Measurements from ENCODE around the gene ADM.

ADM gene

DNA sequence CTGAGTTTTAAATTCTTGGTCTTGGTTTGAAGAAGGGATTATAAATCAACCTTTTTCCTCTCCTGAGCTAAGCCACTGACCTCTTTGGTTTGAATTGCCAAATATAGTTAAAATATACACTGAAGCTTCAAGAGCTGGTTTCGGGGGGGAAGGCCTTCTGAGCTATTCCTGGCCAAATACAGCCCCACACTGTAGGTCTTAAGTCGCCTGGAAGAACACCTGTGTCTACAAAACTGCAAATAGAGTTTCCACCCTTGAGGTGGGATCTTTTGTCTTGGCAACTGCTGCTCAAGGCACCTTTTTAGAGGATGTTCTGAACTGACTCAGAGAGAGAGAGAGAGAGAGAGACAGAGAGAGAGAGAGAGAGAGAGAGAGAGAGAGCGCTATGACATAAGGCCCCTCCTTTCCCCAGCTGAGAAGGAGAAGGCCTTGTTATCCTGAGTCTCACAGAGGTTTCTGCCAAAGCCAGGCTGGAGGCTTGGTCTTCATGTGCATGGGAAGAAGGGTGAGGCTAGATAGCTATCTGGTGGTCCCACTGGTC, 5.5 kb downstream of the ADM start:
- DNase-seq (ENCODE audit: low read depth) = no peak

DNA sequence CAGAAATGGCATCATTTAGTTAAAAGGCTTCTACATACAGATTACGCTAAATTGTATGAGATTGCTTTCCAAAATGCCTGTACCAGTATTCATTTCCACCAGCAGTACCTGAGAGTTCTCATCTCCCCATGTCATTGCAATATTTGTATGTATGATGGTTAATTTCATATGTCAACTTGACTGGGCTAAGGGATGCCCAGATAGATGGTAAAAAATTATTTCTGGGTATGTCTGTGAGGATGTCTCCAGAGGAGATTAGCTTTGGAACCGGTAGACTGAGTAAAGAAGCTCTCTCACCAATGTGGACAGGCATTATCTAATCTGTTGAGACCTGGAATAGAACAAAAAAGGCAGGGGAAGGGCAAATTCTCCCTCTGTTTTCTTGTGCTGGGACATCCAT, 6.9 kb downstream of the ADM start:
- DNase-seq (ENCODE audit: low read depth) = no peak

DNA sequence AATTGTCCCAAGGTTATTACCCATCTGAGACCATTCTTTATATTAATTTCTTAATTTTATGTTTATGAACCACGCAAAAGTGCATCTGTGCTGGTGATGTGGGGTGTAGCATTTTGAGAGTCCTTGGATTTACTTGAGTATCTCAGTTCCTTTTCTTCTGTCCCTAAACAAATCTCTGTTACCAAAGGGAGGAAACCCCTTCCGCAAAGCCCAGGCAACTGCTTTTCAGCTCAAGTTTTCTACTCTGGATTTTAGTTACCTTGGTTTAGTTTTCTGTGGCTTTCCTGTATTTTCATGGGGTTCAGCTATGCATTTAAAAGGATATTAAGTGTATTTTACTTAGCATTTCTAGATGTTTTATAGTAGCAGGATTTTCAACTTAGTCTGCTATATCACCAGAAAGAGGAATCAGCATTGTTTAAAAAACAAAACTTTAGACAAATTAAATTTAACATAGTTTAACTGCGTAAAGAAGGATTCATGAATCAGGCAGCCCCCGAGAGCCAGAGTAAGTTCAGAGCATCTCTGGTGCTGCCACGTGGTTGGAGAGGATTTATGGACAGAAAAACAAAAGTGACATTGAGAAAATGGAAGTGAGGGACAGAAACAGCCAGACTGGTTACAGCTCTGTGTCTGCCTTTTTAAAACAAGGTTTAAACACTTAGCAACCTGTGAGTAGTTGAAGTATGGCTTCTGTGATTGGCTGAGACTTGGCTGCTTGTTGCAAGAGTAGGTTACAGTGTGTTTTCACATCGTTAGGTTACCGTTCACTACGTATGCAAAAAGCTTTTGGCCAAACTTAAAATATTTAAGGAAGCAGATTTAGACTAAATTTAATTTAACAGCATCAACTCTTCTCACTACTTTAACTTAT, 9.6 kb downstream of the ADM start:
- peak; percentile 78 for DNase-seq (ENCODE audit: low read depth)

DNA sequence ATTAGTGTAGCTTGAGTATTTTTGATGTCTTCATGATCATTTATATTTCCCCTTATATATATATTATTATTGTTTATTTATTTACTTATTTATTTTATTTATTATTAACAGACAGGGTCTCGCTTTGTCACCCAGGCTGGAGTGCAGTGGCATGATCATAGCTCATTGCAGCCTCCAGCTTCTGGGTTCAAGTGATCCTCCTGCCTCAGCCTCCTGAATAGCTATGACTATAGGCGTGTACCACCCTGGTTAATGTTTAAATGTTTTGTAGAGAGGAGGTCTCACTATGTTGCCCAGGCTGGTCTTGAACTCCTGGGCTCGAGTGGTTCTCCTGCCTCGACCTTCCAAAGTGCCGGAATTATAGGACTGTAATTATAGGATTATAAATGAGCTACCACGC, 10.2 kb downstream of the ADM start:
- no peak for DNase-seq (ENCODE audit: low read depth)

DNA sequence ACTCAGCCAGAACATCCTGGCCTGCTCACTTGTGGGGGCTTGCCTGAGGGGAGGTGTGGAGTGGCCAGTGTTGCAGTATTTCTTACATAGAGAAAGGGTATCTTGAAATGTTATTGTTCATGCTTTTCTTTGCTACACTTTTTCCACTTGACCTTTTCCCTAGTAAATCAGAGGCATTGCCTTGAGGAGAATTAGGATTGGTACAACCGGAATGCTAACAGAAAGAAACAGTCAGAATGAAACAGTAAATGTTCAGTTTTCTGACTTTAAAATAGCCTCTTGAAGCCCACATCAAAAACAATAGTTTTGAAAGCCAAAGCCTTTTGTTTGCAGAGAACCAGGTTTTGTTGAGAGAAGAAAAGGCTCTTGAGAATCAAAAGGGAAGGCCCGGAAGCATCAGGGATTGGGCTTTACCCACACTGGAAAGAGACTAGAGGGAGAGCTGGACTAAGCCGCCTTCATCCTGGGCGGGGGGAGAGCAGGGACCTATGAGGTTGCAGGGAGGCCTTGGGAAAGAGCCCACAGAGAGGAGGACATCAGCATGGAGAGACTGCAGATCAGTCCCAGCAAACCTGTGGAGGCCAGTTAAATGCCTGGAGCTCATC, 12.4 kb downstream of the ADM start:
- DNase-seq (ENCODE audit: low read depth) = no peak

DNA sequence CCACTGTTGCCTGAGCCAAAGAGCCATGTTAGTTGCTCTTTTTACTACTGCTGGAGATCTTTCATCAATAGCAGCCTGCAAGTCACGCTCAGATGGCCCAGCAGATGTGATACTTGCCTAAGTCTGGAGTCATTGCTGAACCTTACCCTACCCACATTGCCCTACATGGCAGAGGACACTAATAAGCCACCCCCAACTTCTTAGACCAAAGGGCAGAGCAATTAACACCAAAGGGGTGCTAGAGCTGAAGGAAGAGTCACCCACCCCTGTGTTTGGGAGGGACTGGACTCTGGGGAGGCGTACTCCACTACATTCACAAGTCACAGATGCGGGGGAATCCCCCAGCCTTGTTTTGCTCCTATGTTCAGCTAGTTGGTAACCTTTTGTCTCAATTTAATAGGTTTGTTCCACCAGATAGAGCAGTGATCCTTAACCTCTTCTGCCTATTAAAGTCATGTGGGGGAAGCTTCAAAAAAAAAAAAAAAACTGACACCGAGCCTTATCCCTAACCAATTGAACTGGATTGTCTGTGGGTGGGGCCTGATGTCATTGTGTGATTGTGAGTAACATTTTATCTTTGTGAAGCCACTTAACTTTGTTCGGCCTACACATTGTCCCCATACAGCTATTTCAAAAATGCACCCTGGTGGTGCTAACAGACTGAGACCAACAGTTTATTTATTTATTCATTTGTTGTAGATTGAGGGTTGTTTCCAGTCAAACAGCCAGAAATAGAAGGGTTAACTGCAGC, 13.1 kb downstream of the ADM start:
- DNase-seq (ENCODE audit: low read depth) = no peak

DNA sequence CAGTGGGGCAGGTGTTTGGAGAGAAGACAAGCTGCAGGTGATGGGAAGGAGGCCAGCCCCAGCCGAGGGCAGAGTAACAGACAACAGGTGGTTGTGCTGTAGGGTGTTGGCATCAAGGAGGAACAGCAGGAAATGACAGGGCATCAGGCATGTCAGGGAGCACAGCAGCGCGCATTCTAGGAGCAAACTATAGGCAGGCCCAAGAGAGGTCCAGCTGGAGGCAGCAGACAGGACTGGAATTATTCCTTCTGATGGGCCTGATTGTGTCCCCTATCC, 13.6 kb downstream of the ADM start:
- DNase-seq (ENCODE audit: low read depth) = no peak

DNA sequence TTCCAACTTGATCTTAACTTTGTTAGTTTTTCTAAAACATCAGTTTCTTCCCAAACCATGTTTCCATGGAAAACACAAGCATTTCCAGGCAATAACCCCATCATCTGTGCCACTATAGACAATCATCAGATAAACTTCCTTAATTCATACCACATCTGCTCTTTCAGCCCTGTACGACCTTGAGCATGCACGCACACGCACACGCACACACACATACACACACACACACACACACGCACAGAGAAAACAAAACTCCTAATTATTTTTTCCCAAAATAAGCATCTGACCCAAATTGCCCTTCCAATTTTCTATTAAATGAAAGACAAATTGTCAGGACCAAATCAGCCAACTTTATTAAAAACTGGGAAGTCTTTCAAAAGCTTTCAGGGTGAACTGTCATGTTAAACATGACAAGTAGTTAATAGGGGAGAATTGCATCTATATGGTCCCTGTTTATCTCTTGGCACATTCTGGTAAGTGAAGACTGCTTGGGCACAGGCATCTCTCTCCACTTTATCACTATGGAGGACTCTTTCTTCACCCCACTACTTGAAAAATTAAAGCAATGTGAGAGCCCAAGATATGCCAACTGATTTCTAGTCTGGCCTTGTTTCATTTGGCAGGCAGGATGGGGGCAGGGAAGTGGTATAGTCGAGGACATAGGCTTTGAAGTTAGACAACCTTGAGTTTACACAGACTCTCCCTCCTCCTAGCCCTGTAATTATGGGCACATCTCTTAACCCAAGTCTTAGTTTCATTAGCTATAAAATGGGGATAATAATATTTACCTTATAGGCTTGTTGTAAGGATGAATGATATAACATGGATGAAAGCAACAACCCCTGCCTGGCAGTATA, 15.1 kb downstream of the ADM start:
- DNase-seq (ENCODE audit: low read depth) = no peak

DNA sequence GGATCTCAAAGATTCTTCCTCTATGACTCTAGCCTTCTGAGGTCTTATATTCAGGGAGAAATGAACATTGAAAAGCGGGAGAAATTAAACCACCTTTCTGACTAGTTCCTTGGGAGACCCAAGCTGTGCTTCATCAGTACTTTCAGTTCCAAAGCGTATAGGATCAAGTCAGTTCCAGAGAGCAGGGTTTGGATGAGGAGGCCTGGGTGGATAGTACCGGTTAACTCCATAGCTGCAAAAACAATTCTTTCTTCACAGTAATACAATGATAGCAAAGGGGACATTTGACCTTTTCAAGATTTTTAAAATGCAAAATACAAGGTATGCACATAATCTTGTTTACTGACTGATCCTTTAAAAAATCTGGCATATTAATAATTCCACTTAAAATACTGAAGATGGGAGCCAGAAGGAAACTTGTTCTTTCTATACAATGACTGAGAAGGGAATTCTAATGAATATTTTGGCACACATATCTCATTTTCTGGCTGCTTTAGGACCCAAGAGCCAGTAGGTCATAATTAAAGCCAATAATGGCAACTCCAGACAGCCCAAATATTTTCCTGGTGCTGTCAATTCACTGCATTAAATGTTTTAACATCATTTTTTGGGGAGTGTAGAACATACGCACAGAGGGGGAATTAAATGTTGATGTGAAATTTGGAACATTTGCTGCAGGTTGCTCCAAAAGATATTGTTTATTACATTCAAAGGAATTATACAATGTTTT, 16.0 kb downstream of the ADM start:
- no peak for DNase-seq (ENCODE audit: low read depth)

DNA sequence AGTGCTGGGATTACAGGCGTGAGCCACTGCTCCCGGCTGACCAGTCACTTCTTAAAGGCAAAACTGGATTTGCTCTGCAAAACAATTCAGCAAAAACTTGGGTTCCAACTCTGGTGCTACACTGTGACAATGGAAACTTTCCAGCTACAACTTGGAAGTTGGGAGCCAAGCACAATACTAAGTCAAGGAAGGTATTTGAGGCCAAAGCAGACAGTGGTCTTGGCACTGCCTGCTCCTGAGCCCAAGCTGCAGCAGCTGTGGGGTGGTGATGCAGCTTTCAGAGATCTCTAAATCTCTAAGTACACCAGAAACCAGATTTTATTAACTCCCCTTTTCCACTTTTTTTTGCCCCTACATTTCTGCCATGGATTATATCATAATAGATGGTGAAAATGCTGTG, 17.5 kb downstream of the ADM start:
- DNase-seq (ENCODE audit: low read depth) = no peak

DNA sequence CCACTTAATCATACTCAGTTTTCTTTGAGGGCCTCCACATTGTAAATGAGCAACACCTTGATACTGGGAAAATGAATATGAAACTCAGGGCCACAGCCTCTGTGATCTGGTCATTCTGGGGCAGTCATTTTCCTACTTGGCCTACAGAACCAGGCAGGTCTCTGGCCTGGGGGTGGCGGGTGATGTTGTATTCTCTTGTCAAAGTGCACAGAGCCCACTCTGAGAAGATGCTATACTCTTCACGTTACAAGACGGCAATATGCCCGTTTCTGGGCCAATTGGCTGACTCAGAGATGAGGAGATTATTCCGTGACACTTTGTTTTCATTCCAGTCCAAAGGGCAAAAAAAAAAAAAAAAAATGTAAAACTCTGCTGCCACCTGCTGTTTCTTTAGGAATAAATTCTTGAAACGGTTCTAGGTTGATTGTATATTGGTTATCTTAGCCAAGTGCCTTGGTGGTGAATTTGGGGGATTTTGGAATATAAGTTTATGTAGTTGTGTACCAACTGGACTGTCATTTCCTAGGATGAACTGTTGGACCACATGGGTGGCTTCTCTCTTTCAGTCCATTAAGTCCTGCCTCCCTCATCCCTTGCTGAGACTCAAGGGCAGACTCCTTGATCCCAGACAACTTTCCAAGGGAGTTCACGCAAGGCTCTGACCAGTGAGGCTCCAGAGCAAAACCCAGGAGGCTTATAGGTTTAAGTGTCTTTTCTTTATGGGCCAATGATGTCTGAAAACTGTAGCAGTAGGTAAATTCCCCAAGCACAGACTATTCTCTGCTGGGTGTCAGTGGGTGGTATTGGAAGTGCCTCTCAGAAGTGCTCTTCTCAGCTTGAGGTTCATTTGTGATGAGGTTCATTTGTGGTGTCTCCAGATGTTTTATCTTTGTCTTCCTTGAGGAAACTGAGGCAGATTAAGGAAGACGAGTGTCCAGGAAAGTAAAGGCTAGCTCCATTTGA, 18.2 kb downstream of the ADM start:
- DNase-seq (ENCODE audit: low read depth) = peak; percentile 87

DNA sequence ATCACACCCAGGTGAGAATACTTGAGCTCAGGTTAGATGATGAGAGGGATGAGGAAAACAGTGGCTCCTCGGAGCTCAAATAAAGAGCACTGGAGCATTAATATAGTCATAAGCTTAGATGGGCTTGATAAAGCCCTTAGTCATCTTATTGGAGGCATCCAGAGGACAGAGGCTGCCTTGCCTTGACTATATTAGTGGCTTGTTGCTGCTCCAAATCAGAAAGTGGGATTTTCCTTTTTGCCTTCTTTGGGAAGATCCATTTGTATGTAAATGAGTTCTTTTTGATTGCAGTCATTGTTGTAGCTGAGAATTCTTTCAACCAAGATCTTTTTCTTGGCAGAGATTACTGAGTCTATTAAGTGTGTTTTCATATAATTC, 18.9 kb downstream of the ADM start:
- DNase-seq (ENCODE audit: low read depth) = no peak

DNA sequence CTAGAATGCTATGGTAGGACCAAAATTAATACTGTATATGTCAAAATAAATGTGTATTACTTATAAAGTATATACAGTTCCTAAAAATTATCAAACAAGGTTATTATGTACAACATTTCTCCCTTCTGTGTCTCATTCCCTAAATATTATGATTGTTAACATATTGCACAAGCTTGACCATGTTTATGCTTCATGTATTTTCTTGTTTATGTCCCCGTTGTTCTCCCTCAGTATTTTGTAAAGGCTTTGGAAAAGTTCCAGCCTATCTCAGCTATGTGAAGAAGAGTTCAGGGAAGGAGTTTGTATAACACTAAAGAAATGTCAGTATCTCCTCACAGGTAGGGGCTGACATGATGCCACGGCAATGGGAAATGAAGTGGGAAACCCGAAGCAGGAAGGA, 19.6 kb downstream of the ADM start:
- DNase-seq (ENCODE audit: low read depth) = peak; percentile 57

DNA sequence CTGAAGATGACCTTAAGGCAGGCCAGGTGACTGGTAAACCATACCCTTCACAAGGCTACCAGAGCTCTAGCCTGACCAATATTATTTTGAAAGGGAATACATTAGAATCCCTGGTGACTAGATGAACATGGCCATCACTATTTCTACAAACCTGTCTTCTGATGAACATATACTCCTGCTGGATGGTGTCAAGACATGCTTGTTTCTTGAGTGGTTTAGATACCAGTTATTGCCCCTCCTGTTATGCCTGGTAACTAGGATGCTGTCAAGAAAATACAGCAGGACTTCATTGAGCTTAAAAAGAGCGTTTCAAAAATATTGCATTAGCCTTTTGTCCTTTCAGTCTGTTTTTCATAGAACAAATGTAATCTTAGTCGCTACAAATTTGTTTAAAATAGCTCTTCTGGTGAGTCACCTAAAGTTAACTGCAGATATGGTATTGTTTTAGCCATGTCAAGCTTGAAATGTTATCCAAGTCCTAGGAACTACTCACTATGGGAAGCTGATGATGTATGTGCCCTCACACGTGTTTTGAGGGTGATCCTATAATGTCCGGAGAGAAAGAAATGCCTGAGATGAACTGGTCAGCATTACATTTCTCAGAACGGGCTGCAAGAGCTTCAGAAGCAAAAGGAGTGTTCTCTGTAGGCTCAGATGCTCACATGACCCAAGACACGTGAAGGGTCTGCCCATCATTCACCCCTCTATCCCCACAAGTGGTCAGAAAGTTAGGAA, 20.6 kb downstream of the ADM start:
- DNase-seq (ENCODE audit: low read depth) = peak; percentile 84

DNA sequence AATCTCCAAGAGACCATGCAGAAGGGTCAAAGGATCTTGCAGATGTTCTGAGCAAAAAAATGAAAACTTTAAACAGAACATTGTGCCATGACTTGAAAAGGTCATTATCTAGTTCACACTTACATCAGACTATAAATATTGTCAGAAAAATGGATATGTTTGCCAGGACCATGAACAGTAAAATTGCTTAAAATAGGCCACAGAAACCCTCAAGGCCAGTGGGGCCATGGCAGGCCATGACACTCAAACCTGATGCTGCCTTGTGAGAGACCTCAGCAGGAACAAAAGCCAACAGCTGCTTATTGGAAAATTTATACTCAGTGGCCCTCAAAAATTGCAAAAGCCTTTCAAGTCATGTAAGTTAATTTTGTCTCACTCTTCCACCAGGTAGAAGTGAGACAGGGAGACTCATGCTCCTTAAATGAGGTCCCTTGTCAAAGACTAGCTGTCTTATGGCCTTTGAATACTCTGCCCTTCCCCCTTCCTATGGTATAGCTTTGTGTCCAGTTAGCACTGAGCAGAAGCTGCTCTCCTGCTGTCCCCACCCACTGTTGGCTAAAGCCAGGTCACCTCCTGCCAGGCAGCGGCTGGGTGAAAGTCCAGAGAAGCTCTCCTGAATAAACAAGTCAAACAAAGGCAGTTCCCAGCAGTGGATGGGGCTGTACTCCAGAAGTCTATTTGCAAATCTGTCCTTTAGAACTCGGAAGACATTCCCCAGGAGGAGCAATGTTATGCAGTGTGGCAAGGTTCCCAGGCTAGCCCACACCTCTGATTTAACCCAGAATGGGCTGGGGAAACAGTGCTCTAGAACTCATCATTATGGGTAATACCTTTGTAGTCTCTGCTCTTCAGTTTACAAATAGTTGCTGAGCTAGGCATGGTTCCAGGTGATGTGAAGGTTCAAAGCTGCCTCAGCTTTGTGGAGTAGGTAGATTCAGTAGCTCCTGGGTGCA, 21.4 kb downstream of the ADM start:
- DNase-seq (ENCODE audit: low read depth) = no peak

DNA sequence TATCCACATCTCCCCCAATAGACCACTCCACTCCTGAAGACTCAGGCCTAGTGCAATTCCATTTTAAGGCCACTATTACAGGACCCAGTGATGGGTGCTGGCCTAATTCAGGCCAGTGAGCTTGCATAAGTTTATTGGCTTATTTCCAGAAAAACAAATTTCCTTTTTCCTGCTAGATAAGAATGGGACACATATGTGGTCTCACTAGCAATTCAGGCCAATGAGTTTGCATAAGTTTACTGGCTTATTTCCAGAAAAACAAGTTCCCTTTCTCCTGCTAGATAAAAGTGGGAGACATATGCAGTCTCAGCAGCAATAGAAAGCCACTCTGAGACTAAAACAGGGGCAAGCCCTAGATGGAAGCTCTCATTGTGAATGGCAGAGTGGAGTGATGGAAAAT, 22.4 kb downstream of the ADM start:
- DNase-seq (ENCODE audit: low read depth) = peak; percentile 77

DNA sequence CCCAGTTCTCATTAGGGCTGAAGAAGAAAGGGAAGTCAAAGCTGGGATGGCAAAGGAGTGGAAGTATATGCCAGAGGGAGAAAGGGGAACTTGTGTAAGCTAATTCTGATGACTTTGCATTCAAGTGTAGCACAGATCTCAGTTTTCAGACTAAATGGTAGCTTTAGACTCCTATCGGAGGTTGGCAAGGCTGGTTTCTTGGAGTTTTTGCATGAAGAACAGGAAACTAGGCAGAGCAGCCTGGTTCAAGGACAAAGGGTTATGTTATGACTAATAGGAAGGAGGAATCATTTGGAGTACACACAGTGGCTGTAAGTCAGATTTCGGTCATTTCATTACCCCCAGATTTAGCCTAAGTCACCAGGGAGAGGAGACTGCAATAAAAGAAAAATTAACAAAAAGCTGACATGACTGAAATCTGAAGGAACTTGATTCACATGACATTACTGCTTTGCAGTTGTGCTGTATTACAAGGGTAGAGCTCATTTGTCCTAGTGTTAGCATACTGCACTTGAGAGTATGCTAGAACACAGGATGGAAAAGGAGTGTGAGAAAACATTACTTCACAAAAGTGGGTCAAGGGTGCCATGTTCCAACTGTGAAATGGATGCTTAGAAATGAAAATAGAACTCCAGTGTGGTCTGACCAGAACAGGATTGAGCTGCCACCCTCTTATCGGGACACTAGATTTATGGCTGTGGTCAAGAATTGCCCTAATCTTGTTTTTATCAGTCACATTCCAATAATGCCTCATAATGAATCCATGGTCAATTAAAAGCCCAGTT, 23.6 kb downstream of the ADM start:
- peak; percentile 96 for DNase-seq (ENCODE audit: low read depth)

DNA sequence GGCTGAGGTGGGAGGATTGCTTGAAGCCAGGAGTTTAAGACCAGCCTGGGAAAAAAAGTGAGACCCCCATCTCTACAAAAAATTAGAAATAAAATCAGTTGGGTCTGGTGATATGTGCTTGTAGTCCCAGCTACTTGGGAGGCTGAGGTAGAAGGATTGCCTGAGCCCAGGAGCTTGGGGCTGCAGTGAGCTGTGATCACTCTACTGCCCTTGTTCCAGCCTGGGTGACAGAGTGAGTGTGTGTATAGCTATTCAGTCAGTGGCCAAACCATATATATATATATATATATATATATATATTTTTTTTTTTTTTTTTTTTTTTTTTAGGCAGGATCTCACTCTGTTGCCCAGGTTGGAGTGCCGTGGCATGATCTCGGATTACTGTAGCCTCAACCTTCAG, 24.5 kb downstream of the ADM start:
- no peak for DNase-seq (ENCODE audit: low read depth)
